NCI-H748 (cell line): ENCODE data around the gene NDUFS5.
"Not testable (repeated sequence)": the region's sequence is repeated elsewhere in the genome, so short reads cannot be mapped to it uniquely, and the experiment has no call there.

Source experiments
- DNase-seq: peaks from one replicate; lab custom pipeline; 2025; ENCODE audit not compliant: unreplicated experiment; lab: John Stamatoyannopoulos, UW

Gene NDUFS5

DNA sequence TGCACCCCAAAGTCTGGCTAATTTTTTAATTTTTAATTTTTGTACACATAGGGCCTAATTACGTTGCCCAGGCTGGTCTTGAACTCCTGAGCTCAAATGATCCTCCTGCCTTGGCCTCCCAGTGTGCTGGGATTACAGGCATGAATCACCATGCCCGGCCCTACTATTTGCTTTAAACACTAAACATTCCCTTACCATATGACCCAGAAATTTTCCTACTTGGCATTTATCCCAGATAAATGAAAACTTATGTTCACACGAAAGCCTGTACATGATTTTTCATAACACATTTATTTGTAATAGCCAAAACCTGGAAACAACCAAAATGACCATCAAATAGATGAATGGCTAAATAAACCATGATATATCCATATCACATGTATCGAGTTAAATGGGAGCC lies 35.8 kb downstream of the NDUFS5 start:
- no peak for DNase-seq

DNA sequence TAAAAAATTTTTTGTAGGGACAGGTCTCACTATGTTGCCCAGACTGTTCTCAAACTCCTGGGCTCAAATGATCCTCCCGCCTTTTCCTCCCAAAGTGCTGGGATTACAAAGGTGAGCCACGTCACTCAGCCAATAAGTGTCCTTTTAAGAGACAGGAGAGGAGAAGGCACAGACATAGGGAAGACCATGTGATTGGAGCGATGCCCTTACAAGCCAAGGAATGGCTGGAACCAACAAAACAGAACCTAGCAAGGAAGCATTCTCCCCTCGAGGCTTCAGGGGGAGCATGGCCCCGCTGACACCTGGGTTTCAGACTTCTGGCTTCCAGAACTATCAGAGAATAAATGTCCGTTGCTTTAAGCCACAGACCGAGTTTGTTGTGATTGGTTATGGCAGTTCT lies 37.0 kb downstream of the NDUFS5 start:
- no peak for DNase-seq

DNA sequence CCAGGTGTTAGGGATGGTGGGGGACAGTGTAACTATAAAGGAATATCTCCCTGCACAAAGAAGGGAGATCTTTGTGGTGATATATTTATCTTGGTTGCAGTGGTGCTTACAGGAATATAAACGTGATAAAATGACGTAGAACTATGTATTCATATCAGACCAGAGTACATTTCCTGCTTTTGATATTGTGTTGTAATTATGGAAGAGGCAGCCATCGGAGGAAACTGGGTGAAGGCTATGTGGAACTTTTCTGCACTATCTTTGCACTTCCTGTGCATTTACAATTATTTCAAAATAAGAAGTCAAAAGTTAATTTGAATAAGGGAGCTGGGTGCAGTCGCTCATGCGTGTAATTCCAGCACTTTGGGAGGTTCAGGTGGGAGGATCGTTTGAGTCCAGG lies 37.6 kb downstream of the NDUFS5 start:
- DNase-seq = no peak

DNA sequence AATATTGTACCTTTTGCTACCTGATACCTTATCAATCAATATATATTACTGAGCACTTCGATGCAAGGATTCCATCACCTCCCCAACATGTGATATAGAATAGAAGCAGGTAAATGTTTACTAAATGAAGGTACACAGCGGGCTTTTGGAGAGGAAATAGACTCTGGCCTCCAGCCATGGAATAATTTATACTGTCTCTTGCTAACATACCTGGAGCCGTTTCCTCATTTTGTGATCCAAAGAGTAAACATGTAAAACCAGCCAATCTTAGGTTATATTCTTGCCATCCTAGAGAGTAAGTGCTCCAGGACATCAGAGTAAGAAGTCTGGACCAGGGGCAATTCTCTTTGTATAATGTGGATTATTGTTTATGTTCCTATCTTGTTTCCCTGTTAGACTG lies 39.4 kb downstream of the NDUFS5 start:
- DNase-seq = no peak

DNA sequence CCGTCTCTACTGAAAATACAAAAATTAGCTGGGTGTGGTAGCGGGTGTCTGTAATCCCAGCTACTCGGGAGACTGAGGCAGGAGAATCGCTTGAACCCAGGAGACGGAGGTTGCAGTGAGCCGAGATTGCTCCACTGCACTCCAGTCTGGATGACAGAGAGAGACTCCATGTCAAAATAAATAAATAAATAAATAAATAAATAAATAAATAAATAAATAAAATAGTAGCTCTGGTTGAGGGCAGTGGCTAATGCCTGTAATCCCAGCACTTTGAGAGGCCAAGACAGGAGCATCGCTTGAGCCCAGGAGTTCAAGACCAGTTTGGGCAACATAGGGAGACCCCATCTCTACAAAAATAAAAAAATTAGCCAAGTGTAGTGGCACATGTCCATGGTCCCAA lies 42.1 kb downstream of the NDUFS5 start:
- DNase-seq = not testable (repeated sequence)

DNA sequence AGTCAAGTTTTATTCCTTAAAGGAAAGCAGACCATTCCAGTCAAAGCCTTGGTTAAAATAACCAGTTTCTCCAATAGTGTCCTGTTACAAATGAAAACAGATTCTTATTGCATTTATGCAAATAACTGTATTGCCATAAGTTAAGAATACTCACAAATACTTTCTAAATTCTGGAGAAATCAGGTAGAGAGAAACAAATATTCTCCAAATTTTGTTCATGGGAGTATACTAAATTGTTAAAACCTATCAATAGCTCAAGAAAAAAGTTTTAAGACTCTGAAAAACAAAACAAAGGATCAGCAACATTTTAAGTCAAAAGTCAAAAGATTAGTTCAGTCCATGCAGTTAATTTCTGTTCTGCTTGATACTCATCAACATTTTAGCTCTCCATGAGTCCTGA lies 45.4 kb downstream of the NDUFS5 start:
- not testable (repeated sequence) for DNase-seq

DNA sequence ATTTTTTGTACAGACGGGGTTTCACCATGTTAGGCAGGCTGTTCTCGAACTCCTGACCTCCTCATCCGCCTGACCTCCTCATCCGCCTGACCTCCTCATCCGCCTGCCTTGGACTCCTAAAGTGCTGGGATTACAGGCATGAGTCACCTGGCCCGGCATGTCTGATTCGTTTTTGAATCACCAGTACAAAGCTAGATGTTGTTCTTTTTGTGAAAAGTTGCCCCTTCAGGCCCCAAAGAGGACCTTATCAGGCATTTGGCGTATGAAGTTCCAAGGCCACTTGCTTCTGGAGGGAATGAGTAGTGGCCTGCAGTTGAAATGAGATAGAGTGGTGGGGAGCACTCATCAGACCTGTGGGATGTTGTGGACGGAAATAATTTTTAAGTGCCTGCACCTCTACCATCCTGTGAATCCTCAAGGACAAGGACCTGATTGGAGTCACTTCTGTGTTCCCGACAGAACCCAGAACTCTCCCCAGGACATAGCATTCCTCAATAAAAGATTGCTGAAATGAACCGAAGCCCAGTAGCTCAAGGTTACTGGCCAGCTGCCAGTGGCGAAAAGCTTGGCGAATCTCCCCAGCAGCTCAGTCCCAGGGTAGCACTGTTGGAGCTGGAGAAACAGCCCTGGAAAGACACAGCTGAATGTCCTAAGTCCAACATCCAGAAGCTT lies 50.1 kb downstream of the NDUFS5 start:
- no peak for DNase-seq

DNA sequence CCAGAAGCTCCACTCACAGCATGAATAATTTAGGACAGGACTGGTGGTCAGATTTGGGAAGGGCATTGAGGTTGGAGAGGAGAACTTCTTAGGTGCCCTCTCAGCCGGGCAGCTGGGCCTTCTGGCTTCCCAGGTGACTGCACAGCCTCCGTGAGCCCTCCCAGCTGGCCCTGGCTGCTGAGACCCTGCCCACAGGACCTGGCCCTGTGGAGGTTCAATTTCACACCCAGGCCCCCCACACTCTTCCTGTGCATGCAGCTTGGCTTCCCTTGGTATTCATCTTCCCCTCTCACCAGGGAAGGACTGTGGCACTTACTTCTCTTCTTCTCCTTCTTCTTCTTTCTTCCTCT lies 50.6 kb downstream of the NDUFS5 start:
- DNase-seq = no peak

DNA sequence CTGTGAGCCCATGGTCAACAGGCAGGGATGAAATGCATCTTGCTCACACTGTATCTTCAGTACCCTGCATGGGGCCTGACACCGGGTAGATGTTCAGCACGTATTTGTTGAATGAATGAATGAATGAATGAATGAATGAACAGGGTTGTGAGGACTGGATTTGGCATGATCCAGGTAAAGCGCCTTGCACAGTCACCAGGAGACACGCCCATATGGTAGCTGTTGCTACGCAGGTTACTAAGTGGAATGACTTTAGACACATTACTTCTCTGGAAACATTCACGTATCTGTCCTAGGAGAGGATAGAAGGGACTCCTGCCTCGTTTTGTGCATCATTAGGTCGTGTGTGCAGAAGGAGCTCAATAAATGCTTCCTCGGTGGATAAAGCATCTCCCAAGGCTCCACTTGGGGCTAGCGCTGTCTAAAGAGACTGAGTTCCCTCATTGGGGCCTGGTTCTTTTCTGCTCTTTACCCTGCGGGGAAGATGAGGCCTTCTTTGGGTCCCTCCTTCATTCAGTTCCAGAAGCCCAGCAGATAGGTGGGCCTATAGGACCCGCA lies 54.2 kb downstream of the NDUFS5 start:
- no peak for DNase-seq

DNA sequence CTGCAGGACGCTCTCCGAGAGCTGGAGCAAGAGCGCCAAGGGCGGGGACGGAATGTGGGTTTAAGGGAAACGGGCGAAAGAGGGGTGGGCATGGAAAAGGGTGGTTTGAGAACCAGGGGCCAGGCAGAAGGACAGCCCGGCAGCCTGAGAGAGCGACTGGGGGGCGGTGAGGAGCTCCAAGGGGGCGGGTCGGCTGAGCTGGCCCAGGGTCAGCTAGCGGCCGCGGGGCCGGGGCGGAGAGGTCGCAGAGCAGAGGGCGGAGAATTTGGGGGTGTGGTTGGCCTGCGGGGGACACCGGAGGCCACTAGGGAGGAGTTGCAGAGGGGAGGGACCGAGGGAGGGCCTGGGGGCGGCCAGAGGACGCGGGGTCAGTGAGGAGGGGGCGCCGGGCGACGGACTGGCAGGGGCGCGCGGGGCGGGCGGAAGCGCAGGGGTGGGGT lies 54.7 kb downstream of the NDUFS5 start:
- no peak for DNase-seq

DNA sequence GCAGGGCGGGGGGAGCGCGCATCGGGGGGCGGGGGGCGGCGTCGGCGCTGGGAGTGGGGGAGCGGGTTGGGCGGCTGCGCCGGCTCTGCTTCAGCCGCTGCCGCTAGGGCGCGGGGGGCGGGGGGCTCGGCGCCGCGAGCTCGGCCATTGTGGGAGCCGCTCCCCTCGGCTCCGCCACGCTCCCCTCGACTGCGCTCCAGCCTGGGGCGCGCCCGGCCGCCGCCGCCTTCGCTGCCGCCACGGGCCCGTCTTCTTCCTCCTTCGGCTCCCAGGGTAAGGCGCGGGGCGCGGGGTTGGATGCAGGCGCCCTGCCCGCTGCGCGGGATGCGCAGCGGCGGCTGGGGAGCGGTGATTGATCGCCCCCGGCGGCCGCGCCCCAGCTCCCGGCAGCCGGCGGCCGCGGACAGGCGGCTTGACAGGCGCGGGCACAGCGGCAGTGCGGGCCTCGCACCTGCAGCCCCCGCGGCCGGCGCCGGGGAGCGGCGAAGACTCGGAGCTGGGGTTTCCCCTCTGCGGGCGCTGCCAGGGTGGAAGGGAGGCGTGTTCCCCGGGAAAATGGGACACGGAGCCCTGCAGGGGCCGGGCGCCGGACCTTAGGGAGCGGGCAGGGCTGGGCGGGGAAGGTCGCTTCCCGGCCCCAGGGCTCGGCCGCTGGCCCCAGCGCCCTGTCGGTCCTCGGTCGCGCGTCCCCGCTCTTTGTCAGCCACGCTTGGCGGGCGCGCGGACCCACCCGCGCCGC lies 55.3 kb downstream of the NDUFS5 start:
- peak; percentile 36 for DNase-seq

DNA sequence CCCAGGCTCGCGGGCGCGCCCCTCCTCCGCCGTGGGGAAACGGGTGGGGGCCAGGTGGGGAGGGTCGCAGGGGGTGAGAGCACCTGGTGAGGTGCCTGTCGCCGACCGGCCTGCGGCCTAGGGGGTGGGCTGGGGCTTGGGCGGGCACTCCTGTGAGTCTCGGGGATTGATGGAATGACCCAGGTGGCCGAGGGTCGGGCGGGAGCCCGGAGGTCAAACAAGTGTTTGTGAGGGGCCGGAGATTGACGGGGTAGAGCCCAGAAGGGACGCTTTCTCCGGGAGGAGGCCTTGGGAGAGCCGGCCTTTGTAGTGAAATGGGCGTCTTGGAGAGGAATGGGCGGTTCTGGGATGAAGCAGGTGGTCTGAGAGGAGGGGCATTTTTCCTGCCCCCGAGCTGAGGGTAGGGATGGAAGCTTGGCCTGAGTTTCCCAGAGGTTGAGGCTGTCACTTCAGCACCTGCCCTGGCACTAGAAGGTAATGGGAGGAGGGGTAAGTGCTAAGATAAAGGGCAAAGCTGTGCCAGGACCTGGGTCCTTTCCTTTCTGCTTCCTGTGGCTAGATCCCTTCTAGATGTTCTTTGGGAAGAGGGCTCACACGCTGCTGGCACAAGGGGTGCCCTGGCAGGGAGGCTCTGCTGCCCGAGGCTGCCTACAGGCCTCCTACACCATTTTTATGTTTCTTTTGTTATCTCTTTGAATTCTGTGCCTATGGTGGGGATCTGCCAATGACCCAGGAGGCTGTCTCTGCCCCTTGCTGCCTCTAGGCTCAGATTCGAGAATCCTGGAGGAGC lies 56.1 kb downstream of the NDUFS5 start:
- DNase-seq = peak; percentile 8

DNA sequence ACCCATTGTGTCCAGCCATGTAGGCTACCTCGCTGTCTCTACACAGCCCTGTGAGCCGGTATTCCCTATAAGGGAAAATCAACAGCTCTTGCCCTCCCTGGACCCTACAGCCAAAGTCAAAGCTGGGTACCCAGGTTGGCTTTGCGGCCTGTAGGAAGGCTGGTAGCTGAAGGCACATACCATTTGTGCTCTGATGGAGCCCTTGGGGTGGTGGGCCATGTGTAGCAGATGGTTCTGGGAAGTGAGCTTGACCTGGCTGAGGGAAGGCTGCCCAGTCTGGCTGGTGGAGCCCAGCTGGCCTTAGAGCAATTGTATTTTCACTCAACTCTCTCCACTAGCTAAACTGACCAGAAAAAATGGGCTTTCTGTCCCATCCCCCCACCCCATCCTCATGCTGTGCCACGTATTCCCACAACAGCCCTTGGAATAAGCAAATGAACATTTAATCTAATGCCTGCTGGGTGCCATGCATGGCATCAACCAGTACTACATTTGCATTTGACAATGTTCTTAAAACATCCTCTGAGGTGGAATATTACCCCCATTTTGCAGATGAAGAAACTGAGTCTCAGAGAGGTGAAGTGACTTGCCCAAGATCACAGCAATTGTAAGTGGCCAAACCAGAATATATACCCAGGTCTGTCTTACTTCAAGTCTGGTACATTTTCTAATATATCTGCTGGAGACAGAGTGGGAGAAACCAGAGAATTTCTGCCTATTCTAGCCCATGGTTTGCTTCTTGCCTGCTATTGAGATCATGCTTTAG lies 56.8 kb downstream of the NDUFS5 start:
- DNase-seq = no peak

DNA sequence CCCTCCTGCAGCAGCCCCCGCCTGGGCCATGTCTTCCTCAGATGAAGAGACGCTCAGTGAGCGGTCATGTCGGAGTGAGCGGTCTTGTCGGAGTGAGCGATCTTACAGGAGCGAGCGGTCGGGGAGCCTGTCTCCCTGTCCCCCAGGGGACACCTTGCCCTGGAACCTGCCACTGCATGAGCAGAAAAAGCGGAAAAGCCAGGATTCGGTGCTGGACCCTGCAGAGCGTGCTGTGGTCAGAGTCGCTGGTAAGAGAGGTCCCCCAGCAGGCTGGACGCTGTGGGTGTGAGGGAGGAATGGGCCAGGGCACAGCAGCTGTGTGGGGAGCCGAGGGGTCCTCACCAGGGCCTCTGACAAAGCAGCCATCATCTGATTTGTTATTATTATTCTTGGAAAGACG lies 58.0 kb downstream of the NDUFS5 start:
- no peak for DNase-seq
